HCT116 (cell line): ENCODE measurements around the gene SNX4. TPM values are rescaled to one million over a fixed set of nuclear protein-coding genes. Genes with fewer than 3 reads are reported as not detected.

Source experiments
- ATAC-seq: fragments of 200-7000 bp; cut with Tn5 transposase; 2 replicates; pipeline ENCODE4 v1.9.1; 2020; ENCODE audit warnings: mild to moderate bottlenecking, moderate library complexity
- Bru-seq: library from RNA; stranded (reverse); fragments of 400-500 nt; gene quantifications from one replicate; lab custom pipeline; 2021; lab: Mats Ljungman, UMichigan
- BruChase-seq, 2 experiments: library from RNA; stranded (reverse); fragments of 400-500 nt; gene quantifications; one replicate each; lab custom pipeline; 2021; lab: Mats Ljungman, UMichigan
- BruUV-seq: library from RNA; stranded (reverse); fragments of 400-500 nt; replicated peaks from 2 replicates; lab custom pipeline; 2021; lab: Mats Ljungman, UMichigan
- CTCF ChIA-PET: fragments of 300-600 bp; sonication (Branson Sonifier 250); formaldehyde crosslinking; loops from one replicate; lab custom pipeline; 2021; ENCODE audit warnings: antibody characterized with exemption; lab: Charles Lee
- POLR2A ChIA-PET: fragments of 300-600, 350-600 bp; sonication (Branson Sonifier 250); formaldehyde crosslinking; loops from one replicate; lab custom pipeline; 2021; ENCODE audit warnings: antibody characterized with exemption; lab: Charles Lee
- RAD21 ChIA-PET, 2 experiments: fragments of 300-600 bp; sonication (Branson Sonifier 250); formaldehyde crosslinking; loops; one replicate each; lab custom pipeline; 2023; ENCODE audit warnings: low total read pairs in 2 of 2; ENCODE audit not compliant: uncharacterized antibody in 2 of 2, unreplicated experiment in 2 of 2, low non-redundant PET in 1 of 2; lab: Charles Lee
- DNase-seq: peaks from one replicate; pipeline ENCODE4 v3.0.0-alpha.2; 2010; ENCODE audit warnings: low read depth, low spot score
- H2AFZ ChIP-seq: fragments of 200-600 bp; shearing (Covaris generic), sonication (generic); 2 replicates; pipeline ENCODE4 v1.6.1; 2017; ENCODE audit warnings: low read depth, mixed run types, mixed read lengths, antibody characterized with exemption, low read length; ENCODE audit not compliant: poor library complexity, severe bottlenecking
- H3K27ac ChIP-seq: 2 replicates; pipeline ENCODE4 v1.5.1; 2012; ENCODE audit warnings: low read depth, low read length
- H3K27me3 ChIP-seq: fragments of 200-600 bp; sonication (generic); 2 replicates; pipeline ENCODE4 v1.6.1; 2016; ENCODE audit warnings: mixed run types, low read length, mixed read lengths; ENCODE audit not compliant: insufficient read depth
- H3K36me3 ChIP-seq, 2 experiments: fragments of 200-500 bp in 1 of 2; fragments of 200-600 bp in 1 of 2; sonication (Bioruptor generic) in 1 of 2; sonication (generic) in 1 of 2; 2 replicates each; pipeline versions ENCODE4 v1.5.1 to v1.6.1; 2014 to 2016; ENCODE audit warnings: low read length in 2 of 2, inconsistent platforms in 1 of 2, mixed read lengths in 1 of 2, mixed run types in 1 of 2; ENCODE audit not compliant: insufficient read depth in 2 of 2, control insufficient read depth in 1 of 2
- H3K4me1 ChIP-seq, 2 experiments: fragments of 200-600 bp in 1 of 2; sonication (generic) in 1 of 2; 2 replicates each; pipeline versions ENCODE4 v1.5.1 to v1.6.1; 2012 to 2017; ENCODE audit warnings: low read length in 2 of 2, inconsistent platforms in 1 of 2, mild to moderate bottlenecking in 1 of 2, mixed read lengths in 1 of 2, mixed run types in 1 of 2, moderate library complexity in 1 of 2; ENCODE audit not compliant: insufficient read depth in 2 of 2, control insufficient read depth in 1 of 2
- H3K4me2 ChIP-seq: fragments of 200-600 bp; sonication (generic); 2 replicates; pipeline ENCODE4 v1.6.1; 2017; ENCODE audit warnings: mixed run types, low read length, mixed read lengths
- H3K4me3 ChIP-seq, 2 experiments: fragments of 200-600 bp in 1 of 2; sonication (generic) in 1 of 2; replicated peaks in 1 of 2; 2 replicates each; pipeline ENCODE4 v1.5.1; 2011 to 2016; ENCODE audit warnings: low read length in 2 of 2, control low read depth in 1 of 2, low read depth in 1 of 2, mild to moderate bottlenecking in 1 of 2, mixed read lengths in 1 of 2, mixed run types in 1 of 2
- H3K79me2 ChIP-seq: fragments of 200-600 bp; sonication (generic); 2 replicates; pipeline ENCODE4 v1.6.1; 2017; ENCODE audit warnings: mild to moderate bottlenecking, mixed run types, low read length, moderate library complexity, mixed read lengths; ENCODE audit not compliant: insufficient read depth
- H3K9ac ChIP-seq: fragments of 200-600 bp; sonication (generic); 2 replicates; pipeline ENCODE4 v1.6.1; 2016; ENCODE audit warnings: low read length, mixed read lengths
- H3K9me2 ChIP-seq: fragments of 200-600 bp; sonication (generic), shearing (Covaris generic); 2 replicates; pipeline ENCODE4 v1.6.1; 2017; ENCODE audit warnings: mixed run types, mild to moderate bottlenecking, moderate library complexity; ENCODE audit not compliant: insufficient read depth
- H3K9me3 ChIP-seq, 2 experiments: fragments of 200-500 bp in 1 of 2; fragments of 200-600 bp in 1 of 2; sonication (Bioruptor generic) in 1 of 2; sonication (generic) in 1 of 2; 2 replicates each; pipeline ENCODE4 v1.6.1; 2014 to 2017; ENCODE audit warnings: low read length in 2 of 2, mixed read lengths in 2 of 2, inconsistent platforms in 1 of 2, low read depth in 1 of 2, mild to moderate bottlenecking in 1 of 2, mixed run types in 1 of 2, moderate library complexity in 1 of 2; ENCODE audit not compliant: control insufficient read depth in 1 of 2, insufficient read depth in 1 of 2
- H4K20me1 ChIP-seq: fragments of 200-600 bp; sonication (generic), shearing (Covaris generic); 2 replicates; pipeline ENCODE4 v1.6.1; 2017; ENCODE audit warnings: mixed run types, mild to moderate bottlenecking, moderate library complexity; ENCODE audit not compliant: insufficient read depth
- ATF3 ChIP-seq: IDR thresholded peaks from 2 replicates; pipeline ENCODE4 v1.6.1; 2012
- EGR1 ChIP-seq: IDR thresholded peaks from 2 replicates; pipeline ENCODE4 v1.6.1; 2012; ENCODE audit warnings: low read depth
- ELF1 ChIP-seq: IDR thresholded peaks from 2 replicates; pipeline ENCODE4 v1.6.1; 2012; ENCODE audit warnings: low read depth, borderline replicate concordance
- EZH2phosphoT487 ChIP-seq: fragments of 200-600 bp; IDR thresholded peaks from 2 replicates; pipeline ENCODE4 v1.6.1; 2018; ENCODE audit warnings: antibody characterized with exemption, borderline replicate concordance
- FOSL1 ChIP-seq: IDR thresholded peaks from 2 replicates; pipeline ENCODE4 v1.6.1; 2012; ENCODE audit warnings: low read depth
- JUND ChIP-seq: IDR thresholded peaks from 2 replicates; pipeline ENCODE4 v1.6.1; 2012
- MAX ChIP-seq: IDR thresholded peaks from 2 replicates; pipeline ENCODE4 v1.6.1; 2012
- POLR2A ChIP-seq: IDR thresholded peaks from 2 replicates; pipeline ENCODE4 v1.7.0; 2011; ENCODE audit warnings: borderline replicate concordance; ENCODE audit not compliant: insufficient read depth, insufficient read length; ENCODE audit errors: extremely low read depth
- RAD21 ChIP-seq: IDR thresholded peaks from 2 replicates; pipeline ENCODE4 v1.6.1; 2012; ENCODE audit warnings: low read depth, mild to moderate bottlenecking
- REST ChIP-seq: IDR thresholded peaks from 2 replicates; pipeline ENCODE4 v1.6.1; 2012; ENCODE audit warnings: low read depth
- SIN3A ChIP-seq: IDR thresholded peaks from 2 replicates; pipeline ENCODE4 v1.6.1; 2012; ENCODE audit warnings: low read depth
- SP1 ChIP-seq: IDR thresholded peaks from 2 replicates; pipeline ENCODE4 v1.6.1; 2012; ENCODE audit warnings: low read depth
- SRF ChIP-seq: IDR thresholded peaks from 2 replicates; pipeline ENCODE4 v1.6.1; 2012; ENCODE audit warnings: low read depth
- ZFX ChIP-seq: fragments of 450-650 bp; IDR thresholded peaks from 2 replicates; pipeline ENCODE4 v1.6.1; 2017
- ZNF274 ChIP-seq: fragments of 200-500 bp; sonication (Bioruptor generic); IDR thresholded peaks from 2 replicates; pipeline ENCODE4 v1.6.1; 2014; ENCODE audit warnings: mild to moderate bottlenecking, low read depth, low read length, inconsistent platforms
- intact Hi-C: fragments of 100-400 bp; cut with micrococcal nuclease; formaldehyde crosslinking; loops from 2 replicates; pipeline ENCODE4 v1.10.0; 2022
- long read RNA-seq: library from polyadenylated mRNA; unstranded; transcript quantifications from one replicate; pipeline ENCODE4 v2.0.0, GENCODE V29; 2021; ENCODE audit not compliant: unreplicated experiment
- polyA plus RNA-seq: library from polyadenylated mRNA; unstranded; fragments of >200 nt; gene quantifications from 2 replicates; pipeline ENCODE4 v1.2.1, GENCODE V29; 2012; ENCODE audit warnings: missing spikeins
- total RNA-seq: library from RNA; stranded (reverse); gene quantifications from one replicate; pipeline ENCODE4 v1.2.1, GENCODE V29; 2021; ENCODE audit not compliant: unreplicated experiment
- TF ChIP-seq, protein P1 (sequence below), 3 experiments: fragments of 200-600 bp in 1 of 3; sonication (generic) in 1 of 3; IDR thresholded peaks in 2 of 3; conservative IDR thresholded peaks in 1 of 3; 2 replicates each; pipeline ENCODE4 v1.5.1; 2012 to 2017; ENCODE audit warnings: low read depth in 2 of 3, low read length in 2 of 3, antibody characterized with exemption in 1 of 3, borderline replicate concordance in 1 of 3, control low read depth in 1 of 3, mild to moderate bottlenecking in 1 of 3, mixed read lengths in 1 of 3, mixed run types in 1 of 3, moderate library complexity in 1 of 3; ENCODE audit not compliant: insufficient read depth in 1 of 3

SNX4 gene
- total RNA-seq (21.1 TPM), Bru-seq, nascent RNA (percentile 73 among the genes with signal in this experiment), BruChase-seq, experiment 1, labeled RNA remaining after a 6-hour chase (percentile 69 among the genes with signal in this experiment), BruChase-seq, experiment 2, labeled RNA remaining after a 2-hour chase (percentile 72 among the genes with signal in this experiment)
- polyA plus RNA-seq = 10.6 and 16.4 TPM in 2 replicates
- long read RNA-seq, transcript SNX4-201 (14 exons, 2,513 nt) = major isoform, 70 of 88 reads
- long read RNA-seq, partial matches to known transcripts = 2 of 88 reads
- long read RNA-seq, other reads (novel, unspliced or antisense) = 15 of 88 reads

DNA sequence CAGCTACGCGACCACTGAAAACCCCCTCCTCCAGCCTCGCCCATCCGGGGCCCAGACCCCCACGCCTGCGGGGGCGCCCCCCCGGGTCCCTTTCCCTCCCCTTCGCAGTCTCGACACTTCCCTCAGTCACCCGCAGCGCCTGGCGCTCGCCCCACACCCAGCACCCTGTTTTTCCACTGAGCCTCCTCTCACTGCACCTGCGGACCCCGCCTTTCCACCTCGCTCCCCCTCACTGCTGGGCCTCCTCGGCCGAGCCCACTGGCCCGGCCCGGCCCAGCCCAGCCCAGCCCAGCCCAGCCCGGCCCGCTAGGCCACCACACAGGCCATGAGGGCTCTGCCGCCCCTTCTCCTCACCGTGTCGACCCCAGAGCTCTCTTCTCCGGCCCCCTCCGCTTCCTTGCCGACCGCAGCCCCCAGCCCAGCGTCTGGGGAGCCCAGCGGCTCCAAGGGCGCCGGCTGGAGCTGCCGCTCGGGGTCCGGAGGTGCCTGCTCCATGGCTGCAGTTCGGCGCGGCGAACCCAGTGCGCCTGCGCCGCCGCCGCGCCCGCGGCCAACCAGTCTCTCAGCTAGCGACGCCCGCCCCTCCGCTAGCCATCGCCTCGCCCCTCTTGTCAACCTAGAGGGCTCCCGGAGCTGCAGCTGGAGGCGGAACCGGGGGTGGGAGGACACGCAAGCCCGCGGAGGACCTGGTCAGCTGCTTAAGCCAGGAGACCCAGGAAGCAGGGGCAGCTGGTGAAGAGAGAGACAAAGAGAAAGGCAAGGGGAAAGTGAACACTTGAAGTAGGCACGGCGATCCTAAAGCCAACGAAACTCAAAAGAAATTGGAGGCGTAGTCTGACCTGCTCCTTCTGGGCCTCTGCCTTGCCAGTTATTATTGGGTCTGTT is at the start of gene SNX4:
Gene SNX4, minus strand, starts transcription at position 525 of the 885 bp plus-strand sequence. Its CDS starts 30 bp downstream, at position 495.
- RAD21 ChIA-PET = interaction anchor here in 1 of 2 experiments (0.6 kb wide), 1 partner anchor 29 kb away, joined by 4 read pairs; no protein-coding TSS in a partner anchor
- ATAC-seq = peak; percentile 98
- Histone ChIP-seq H3K9me2 (no peaks in the 10 kb centered on the region), H3K4me3 (peak within 1 kb of the TSS; percentile 87 to 90), H4K20me1 (no peaks in the 10 kb centered on the region), H3K27ac (peak within 1 kb of the TSS; percentile 59), H3K4me2 (peak within 1 kb of the TSS; percentile 91), H3K79me2 (peaks cover 28% of the 10 kb centered on the region), H3K27me3 (no peaks in the 10 kb centered on the region), H2AFZ (peak within 1 kb of the TSS; percentile 93), H3K9ac (peak within 1 kb of the TSS; percentile 86), H3K9me3 (no peaks in the 10 kb centered on the region), H3K36me3 (peaks cover 5% of the 10 kb centered on the region in 2 experiments; a peak in 1 of 4 replicates), H3K4me1 (peaks cover 4 to 10% of the 10 kb centered on the region in 2 experiments; a peak in 3 of 4 replicates)
- intact Hi-C loops = no loop called here
- peak; percentile 69 for DNase-seq
- CTCF ChIA-PET = interaction anchor here (1.1 kb wide), 1 partner anchor 66 kb away, joined by 3 read pairs; no protein-coding TSS in a partner anchor
- POLR2A ChIA-PET = interaction anchor here (0.7 to 1.7 kb wide), 4 partner anchors 9 to 447 kb away, joined by 3 to 6 read pairs (median 4); no protein-coding TSS in a partner anchor
- BruUV-seq = no TSS peak
- TF ChIP-seq, protein P1, sequence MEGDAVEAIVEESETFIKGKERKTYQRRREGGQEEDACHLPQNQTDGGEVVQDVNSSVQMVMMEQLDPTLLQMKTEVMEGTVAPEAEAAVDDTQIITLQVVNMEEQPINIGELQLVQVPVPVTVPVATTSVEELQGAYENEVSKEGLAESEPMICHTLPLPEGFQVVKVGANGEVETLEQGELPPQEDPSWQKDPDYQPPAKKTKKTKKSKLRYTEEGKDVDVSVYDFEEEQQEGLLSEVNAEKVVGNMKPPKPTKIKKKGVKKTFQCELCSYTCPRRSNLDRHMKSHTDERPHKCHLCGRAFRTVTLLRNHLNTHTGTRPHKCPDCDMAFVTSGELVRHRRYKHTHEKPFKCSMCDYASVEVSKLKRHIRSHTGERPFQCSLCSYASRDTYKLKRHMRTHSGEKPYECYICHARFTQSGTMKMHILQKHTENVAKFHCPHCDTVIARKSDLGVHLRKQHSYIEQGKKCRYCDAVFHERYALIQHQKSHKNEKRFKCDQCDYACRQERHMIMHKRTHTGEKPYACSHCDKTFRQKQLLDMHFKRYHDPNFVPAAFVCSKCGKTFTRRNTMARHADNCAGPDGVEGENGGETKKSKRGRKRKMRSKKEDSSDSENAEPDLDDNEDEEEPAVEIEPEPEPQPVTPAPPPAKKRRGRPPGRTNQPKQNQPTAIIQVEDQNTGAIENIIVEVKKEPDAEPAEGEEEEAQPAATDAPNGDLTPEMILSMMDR (IDR thresholded peaks at IDR 0.05 in 2 of 3, conservative IDR thresholded peaks at IDR 0.05 in 1 of 3; ENCODE audit: borderline replicate concordance in 1 of 3, insufficient read depth in 1 of 3, low read depth in 2 of 3, low read length in 2 of 3) = no peak
- TF ChIP-seq POLR2A = peak; percentile 55
- TF ChIP-seq FOSL1 = no peak
- no peak for TF ChIP-seq JUND
- TF ChIP-seq EZH2phosphoT487 = no peak
- no peak for TF ChIP-seq SP1
- no peak for TF ChIP-seq ELF1
- TF ChIP-seq MAX = peak; percentile 27; the same call in 1 of the 2 replicates
- TF ChIP-seq ATF3 = no peak
- TF ChIP-seq SIN3A = peak; percentile 66
- no peak for TF ChIP-seq SRF
- TF ChIP-seq REST = no peak
- no peak for TF ChIP-seq ZNF274
- peak; percentile 96 for TF ChIP-seq ZFX
- TF ChIP-seq RAD21 = no peak
- peak; percentile 66 for TF ChIP-seq EGR1
